Mononuclear cell (primary cell): Measurements from ENCODE around the gene GRHL1. TPM values are rescaled to one million over a fixed set of nuclear protein-coding genes. Genes with fewer than 3 reads are reported as not detected.
"Not testable (repeated sequence)": the region's sequence is repeated elsewhere in the genome, so short reads cannot be mapped to it uniquely, and the experiment has no call there.

Experiments
- H3K27me3 ChIP-seq: 2 replicates; pipeline ENCODE4 v1.6.0; 2011; ENCODE audit warnings: low read length, control low read depth; ENCODE audit not compliant: insufficient read depth
- H3K4me1 ChIP-seq: 2 replicates; pipeline ENCODE4 v1.5.1; 2011; ENCODE audit warnings: mild to moderate bottlenecking, low read length, control low read depth; ENCODE audit not compliant: insufficient read depth
- H3K4me3 ChIP-seq: 2 replicates; pipeline ENCODE4 v1.5.1; 2011; ENCODE audit warnings: mild to moderate bottlenecking, low read length, moderate library complexity
- H3K9me3 ChIP-seq: 2 replicates; pipeline ENCODE4 v1.5.1; 2011; ENCODE audit warnings: low read depth, mild to moderate bottlenecking, control low read depth, low read length
- total RNA-seq: library from RNA; depleted of rRNA; stranded (reverse); fragments of >200 nt; gene quantifications from one replicate; pipeline ENCODE4 v1.2.3, GENCODE V29; 2012

Gene GRHL1
- total RNA-seq, 1 donor = 3.9 TPM

GRCh38 chr2:10013651-10014417 lies 62.3 kb downstream of the GRHL1 start:
- H3K9me3 ChIP-seq, H3K27me3 ChIP-seq, H3K4me1 ChIP-seq, H3K4me3 ChIP-seq: not testable (repeated sequence)

- Histone ChIP-seq H3K4me1 (peaks cover 7% of the 10 kb centered on the region), H3K9me3 (no peaks in the 10 kb centered on the region), H3K4me3 (no peak overlapping the region), H3K27me3 (no peaks in the 10 kb centered on the region)
Observed at GRCh38 chr2:10014418-10015190, 63.1 kb downstream of the GRHL1 start.

- H3K4me3 ChIP-seq, H3K27me3 ChIP-seq, H3K9me3 ChIP-seq: not testable (repeated sequence)
- peaks cover 11% of the 10 kb centered on the region for H3K4me1 ChIP-seq
Observed at GRCh38 chr2:10015376-10015989, 64.0 kb downstream of the GRHL1 start.

- Histone ChIP-seq H3K4me3 (no peak overlapping the region), H3K9me3 (no peaks in the 10 kb centered on the region), H3K27me3 (no peaks in the 10 kb centered on the region), H3K4me1 (peaks cover 11% of the 10 kb centered on the region)
Observed at GRCh38 chr2:10016001-10016801, 64.7 kb downstream of the GRHL1 start.

GRCh38 chr2:10016802-10017258 lies 65.3 kb downstream of the GRHL1 start:
- H3K4me1 ChIP-seq = peaks cover 11% of the 10 kb centered on the region
- no peaks in the 10 kb centered on the region for H3K27me3 ChIP-seq
- no peaks in the 10 kb centered on the region for H3K9me3 ChIP-seq
- no peak overlapping the region for H3K4me3 ChIP-seq

- Histone ChIP-seq H3K4me3 (no peak overlapping the region), H3K9me3 (no peaks in the 10 kb centered on the region), H3K27me3 (no peaks in the 10 kb centered on the region), H3K4me1 (peaks cover 11% of the 10 kb centered on the region)
Observed at GRCh38 chr2:10017313-10017941, 65.9 kb downstream of the GRHL1 start.

- Histone ChIP-seq H3K4me3 (no peak overlapping the region), H3K4me1 (peaks cover 11% of the 10 kb centered on the region), H3K27me3 (no peaks in the 10 kb centered on the region), H3K9me3 (no peaks in the 10 kb centered on the region)
Observed at GRCh38 chr2:10019174-10019573, 67.7 kb downstream of the GRHL1 start.

GRCh38 chr2:10019602-10020400 lies 68.3 kb downstream of the GRHL1 start:
- Histone ChIP-seq H3K9me3 (no peaks in the 10 kb centered on the region), H3K27me3 (no peaks in the 10 kb centered on the region), H3K4me3 (no peak overlapping the region), H3K4me1 (peaks cover 11% of the 10 kb centered on the region)

- H3K4me3 ChIP-seq = no peak overlapping the region
- peaks cover 11% of the 10 kb centered on the region for H3K4me1 ChIP-seq
- H3K27me3 ChIP-seq = no peaks in the 10 kb centered on the region
- H3K9me3 ChIP-seq = no peaks in the 10 kb centered on the region
Observed at GRCh38 chr2:10022041-10022421, 70.5 kb downstream of the GRHL1 start.

- Histone ChIP-seq H3K4me1 (peaks cover 11% of the 10 kb centered on the region), H3K4me3 (no peak overlapping the region), H3K27me3 (no peaks in the 10 kb centered on the region), H3K9me3 (no peaks in the 10 kb centered on the region)
Observed at GRCh38 chr2:10022445-10022844, 71.0 kb downstream of the GRHL1 start.

GRCh38 chr2:10022966-10023662 lies 71.6 kb downstream of the GRHL1 start:
- Histone ChIP-seq H3K4me3 (no peak overlapping the region), H3K4me1 (peaks cover 16% of the 10 kb centered on the region), H3K9me3 (no peaks in the 10 kb centered on the region), H3K27me3 (no peaks in the 10 kb centered on the region)

- no peak overlapping the region for H3K4me3 ChIP-seq
- H3K4me1 ChIP-seq = peaks cover 36% of the 10 kb centered on the region
- H3K27me3 ChIP-seq = no peaks in the 10 kb centered on the region
- no peaks in the 10 kb centered on the region for H3K9me3 ChIP-seq
Observed at GRCh38 chr2:10026940-10027569, 75.6 kb downstream of the GRHL1 start.
